HepG2 (cell line): ENCODE results near the gene ENAH. TPM values are rescaled to one million over a fixed set of nuclear protein-coding genes. Genes with fewer than 3 reads are reported as not detected.

Experiments used
- ATAC-seq: fragments of 200-7000 bp; cut with Tn5 transposase; 3 replicates; pipeline ENCODE4 v1.9.1; 2020; ENCODE audit warnings: mild to moderate bottlenecking, moderate library complexity
- BruUV-seq: library from RNA; stranded (reverse); fragments of 400-500 nt; replicated peaks from 2 replicates; lab custom pipeline; 2021; lab: Mats Ljungman, UMichigan
- CTCF ChIA-PET: fragments of 300-600 bp; formaldehyde crosslinking; extraction: SDS; loops from one replicate; lab custom pipeline; 2021; ENCODE audit warnings: low total read pairs, inconsistent platforms, low intra/inter-chr PET ratio; lab: Yijun Ruan, JAX
- POLR2A ChIA-PET: fragments of 350-600 bp; sonication (Branson Sonifier 250); formaldehyde crosslinking; loops from one replicate; lab custom pipeline; 2020; ENCODE audit warnings: antibody characterized with exemption, inconsistent platforms; lab: Yijun Ruan, JAX
- DNase-seq: peaks from one replicate; pipeline ENCODE4 v3.0.0-alpha.2; 2015; ENCODE audit warnings: low spot score
- FAIRE-seq: peaks from 3 replicates; lab custom pipeline; 2011; peaks lifted over from hg19 to GRCh38; lab: Jason Lieb, UNC
- H2AFZ ChIP-seq: one replicate; pipeline ENCODE4 v1.6.1; 2011; ENCODE audit warnings: low read length, inconsistent platforms
- H3K27ac ChIP-seq: fragments of 300-600 bp; 3 replicates; pipeline ENCODE4 v1.8.0; 2011; ENCODE audit warnings: mixed run types, mild to moderate bottlenecking, mixed read lengths, low read length, inconsistent platforms; ENCODE audit not compliant: insufficient read depth; ENCODE audit errors: extremely low read length
- H3K27me3 ChIP-seq, 2 experiments: fragments of 200-600 bp in 1 of 2; 2 replicates in 1 of 2; 3 replicates in 1 of 2; pipeline versions ENCODE4 v1.6.0 to v1.8.0; 2011; ENCODE audit warnings: low read length in 2 of 2, mild to moderate bottlenecking in 2 of 2, moderate library complexity in 2 of 2, inconsistent platforms in 1 of 2; ENCODE audit not compliant: insufficient read depth in 2 of 2, control insufficient read depth in 1 of 2
- H3K36me3 ChIP-seq, 2 experiments: fragments of 200-600 bp in 1 of 2; replicated peaks in 1 of 2; 2 replicates in 1 of 2; 3 replicates in 1 of 2; pipeline versions ENCODE4 v1.5.1 to v1.8.0; 2011; ENCODE audit warnings: low read length in 2 of 2, inconsistent platforms in 1 of 2; ENCODE audit not compliant: insufficient read depth in 2 of 2, control insufficient read depth in 1 of 2
- H3K4me1 ChIP-seq: 2 replicates; pipeline ENCODE4 v1.5.1; 2012; ENCODE audit warnings: low read length, inconsistent platforms; ENCODE audit not compliant: insufficient read depth
- H3K4me2 ChIP-seq: 2 replicates; pipeline ENCODE4 v1.6.0; 2011; ENCODE audit warnings: low read depth, low read length, inconsistent platforms
- H3K4me3 ChIP-seq, 3 experiments: fragments of 200-600 bp in 1 of 3; sonication (generic), shearing (Covaris generic) in 1 of 3; replicated peaks in 1 of 3; 2 replicates each; pipeline ENCODE4 v1.5.1; 2011 to 2016; ENCODE audit warnings: low read length in 3 of 3, inconsistent platforms in 2 of 3, low read depth in 2 of 3, mild to moderate bottlenecking in 2 of 3, control low read depth in 1 of 3, mixed read lengths in 1 of 3; ENCODE audit not compliant: insufficient read depth in 1 of 3
- H3K79me2 ChIP-seq: one replicate; pipeline ENCODE4 v1.6.1; 2011; ENCODE audit warnings: low read length, inconsistent platforms; ENCODE audit not compliant: insufficient read depth
- H3K9ac ChIP-seq: 2 replicates; pipeline ENCODE4 v1.6.0; 2011; ENCODE audit warnings: mild to moderate bottlenecking, low read depth, low read length, inconsistent platforms; ENCODE audit not compliant: insufficient read depth
- H3K9me3 ChIP-seq: 2 replicates; pipeline ENCODE4 v1.5.1; 2012; ENCODE audit warnings: mild to moderate bottlenecking, low read length
- H4K20me1 ChIP-seq: 2 replicates; pipeline ENCODE4 v1.6.0; 2011; ENCODE audit warnings: inconsistent platforms, mild to moderate bottlenecking, low read length, moderate library complexity; ENCODE audit not compliant: insufficient read depth
- BRCA1 ChIP-seq: sonication (generic); formaldehyde crosslinking; IDR thresholded peaks from 2 replicates; pipeline ENCODE4 v1.4.0; 2020; ENCODE audit warnings: missing genetic modification reagents
- KDM1A ChIP-seq: IDR thresholded peaks from 2 replicates; pipeline ENCODE4 v1.6.1; 2016; ENCODE audit warnings: missing compliant biosample characterization
- KLF6 ChIP-seq: IDR thresholded peaks from 2 replicates; pipeline ENCODE4 v1.8.0; 2016; ENCODE audit warnings: missing biosample characterization, missing genetic modification reagents
- MYPOP ChIP-seq: sonication (generic); formaldehyde crosslinking; IDR thresholded peaks from 2 replicates; pipeline ENCODE4 v1.8.1; 2023; ENCODE audit warnings: mild to moderate bottlenecking, moderate library complexity, missing genetic modification reagents
- SRSF9 ChIP-seq: fragments of 200-400 bp; formaldehyde crosslinking; IDR thresholded peaks from 2 replicates; pipeline ENCODE4 v1.6.1; 2018; ENCODE audit warnings: borderline replicate concordance, mild to moderate bottlenecking, low read depth, low read length; ENCODE audit not compliant: insufficient read depth, poor library complexity, severe bottlenecking
- ZBTB1 ChIP-seq: sonication (generic); formaldehyde crosslinking; IDR thresholded peaks from 2 replicates; pipeline ENCODE4 v1.4.0; 2020; ENCODE audit warnings: missing genetic modification reagents, borderline replicate concordance
- ZNF326 ChIP-seq: sonication (generic); formaldehyde crosslinking; IDR thresholded peaks from 2 replicates; pipeline ENCODE4 v1.4.0; 2020; ENCODE audit warnings: missing genetic modification reagents, borderline replicate concordance
- ZNF354B ChIP-seq: sonication (generic); formaldehyde crosslinking; IDR thresholded peaks from 2 replicates; pipeline ENCODE4 v1.8.0; 2022; ENCODE audit warnings: mild to moderate bottlenecking, missing genetic modification reagents
- ZNF382 ChIP-seq: sonication (generic); formaldehyde crosslinking; IDR thresholded peaks from 2 replicates; pipeline ENCODE4 v1.5.0; 2020; ENCODE audit warnings: missing genetic modification reagents, mild to moderate bottlenecking, borderline replicate concordance
- ZNF530 ChIP-seq: sonication (generic); formaldehyde crosslinking; IDR thresholded peaks from 2 replicates; pipeline ENCODE4 v1.5.0; 2020; ENCODE audit warnings: low read depth, mild to moderate bottlenecking, missing genetic modification reagents
- ZNF7 ChIP-seq: IDR thresholded peaks from 2 replicates; pipeline ENCODE4 v1.6.1; 2016; ENCODE audit warnings: missing biosample characterization, missing genetic modification reagents
- ZNF792 ChIP-seq: IDR thresholded peaks from 2 replicates; pipeline ENCODE4 v1.6.1; 2016
- WGBS: methylation state at CpG from one replicate; pipeline ENCODE4 v1.1.6; 2017; ENCODE audit warnings: low lambda C conversion rate; 5-methylcytosine and 5-hydroxymethylcytosine counted together
- in situ Hi-C: cut with HindIII; loops from 2 replicates; pipeline ENCODE4 v1.10.0; 2017; ENCODE audit warnings: low pct_unique_long_range_greater_than_20kb; ENCODE audit not compliant: extremely low pct_ligation_motif_present
- intact Hi-C: fragments of 100-400 bp; cut with micrococcal nuclease; formaldehyde crosslinking; loops from one replicate; pipeline ENCODE4 v1.10.0; 2022; ENCODE audit not compliant: unreplicated experiment
- polyA plus RNA-seq, 8 experiments: library from polyadenylated mRNA; depleted of rRNA in 3 of 8; stranded (reverse) in 7 of 8; unstranded in 1 of 8; fragments of >200 nt; fragmentation: Illumina TruSeq in 4 of 8; extraction: Trizol in 4 of 8; gene quantifications; 2 replicates each; pipeline versions ENCODE4 v1.2.1 to v1.2.3, GENCODE V29; 2011 to 2016; ENCODE audit warnings: low read depth in 4 of 8, missing spikeins in 1 of 8, mixed read lengths in 1 of 8; ENCODE audit not compliant: insufficient read depth in 1 of 8
- total RNA-seq, 5 experiments: library from RNA; depleted of rRNA; stranded (reverse); fragments of >200 nt; fragmentation: Illumina TruSeq; extraction: Trizol; gene quantifications; 2 replicates each; pipeline ENCODE4 v1.2.3, GENCODE V29; 2016; ENCODE audit warnings: low read depth in 1 of 5
- TF ChIP-seq, protein P1 (sequence below): sonication (generic); formaldehyde crosslinking; IDR thresholded peaks from 2 replicates; pipeline ENCODE4 v1.4.0; 2020; ENCODE audit warnings: missing genetic modification reagents

The ENAH gene
- total and polyA plus RNA-seq, 2 of the 13 experiments (the other 11 are each of a cell fraction or from before 2014, with no cell fraction given): 22.1 to 58.3 TPM

- Histone ChIP-seq H3K27ac (no peak overlapping the region), H3K9me3 (no peaks in the 10 kb centered on the region), H2AFZ (no peak overlapping the region), H4K20me1 (no peaks in the 10 kb centered on the region; the same call in 1 of the 2 replicates), H3K4me3 (no peak overlapping the region), H3K79me2 (peaks cover 88% of the 10 kb centered on the region), H3K36me3 (peaks cover 1 to 9% of the 10 kb centered on the region in 2 experiments; a peak in 1 of 5 replicates), H3K4me1 (peaks cover 43% of the 10 kb centered on the region), H3K27me3 (no peaks in the 10 kb centered on the region), H3K4me2 (no peak overlapping the region), H3K9ac (no peak overlapping the region)
- DNase-seq (no peak), FAIRE-seq (no peak), ATAC-seq (no peak)
- in situ Hi-C loops: no loop called here
- TSS peak; percentile 2 for BruUV-seq
- ChIA-PET CTCF (no interaction called here), POLR2A (no interaction called here)
- 95% methylated on average over 6 of the region's 6 CpGs for WGBS
- TF ChIP-seq ZNF530 (CRISPR knock-in tag) (no peak), ZNF7 (CRISPR knock-in tag) (no peak), ZNF326 (CRISPR knock-in tag) (no peak), ZBTB1 (CRISPR knock-in tag) (no peak)
- intact Hi-C loops: loop anchor here (10.0 kb wide), 1 partner anchor 51 kb away; no protein-coding TSS in a partner anchor
These were observed 7.6 kb downstream of the ENAH start for GRCh38 chr1:225645194-225645895.

- Histone ChIP-seq H3K4me2 (no peak overlapping the region), H3K4me1 (peaks cover 43% of the 10 kb centered on the region), H3K27me3 (no peaks in the 10 kb centered on the region), H3K36me3 (peaks cover 1 to 9% of the 10 kb centered on the region in 2 experiments; a peak in 1 of 5 replicates), H4K20me1 (no peaks in the 10 kb centered on the region; the same call in 1 of the 2 replicates), H3K9ac (no peak overlapping the region), H3K79me2 (peaks cover 88% of the 10 kb centered on the region), H3K27ac (no peak overlapping the region), H3K9me3 (no peaks in the 10 kb centered on the region), H2AFZ (no peak overlapping the region), H3K4me3 (no peak overlapping the region)
- no peak for FAIRE-seq
- 100% methylated on average over 1 of the region's 1 CpG for WGBS
- in situ Hi-C loops: no loop called here
- intact Hi-C loops: loop anchor here (10.0 kb wide), 1 partner anchor 50 kb away; no protein-coding TSS in a partner anchor
- no peak for DNase-seq
- CTCF ChIA-PET: no interaction called here
- no peak for ATAC-seq
- TF ChIP-seq ZNF354B (CRISPR knock-in tag) (no peak), KDM1A (CRISPR knock-in tag) (no peak), ZNF792 (no peak), SRSF9 (no peak), BRCA1 (CRISPR knock-in tag) (no peak), ZNF382 (no peak), MYPOP (CRISPR knock-in tag) (no peak), KLF6 (CRISPR knock-in tag) (no peak)
- TF ChIP-seq, protein P1, sequence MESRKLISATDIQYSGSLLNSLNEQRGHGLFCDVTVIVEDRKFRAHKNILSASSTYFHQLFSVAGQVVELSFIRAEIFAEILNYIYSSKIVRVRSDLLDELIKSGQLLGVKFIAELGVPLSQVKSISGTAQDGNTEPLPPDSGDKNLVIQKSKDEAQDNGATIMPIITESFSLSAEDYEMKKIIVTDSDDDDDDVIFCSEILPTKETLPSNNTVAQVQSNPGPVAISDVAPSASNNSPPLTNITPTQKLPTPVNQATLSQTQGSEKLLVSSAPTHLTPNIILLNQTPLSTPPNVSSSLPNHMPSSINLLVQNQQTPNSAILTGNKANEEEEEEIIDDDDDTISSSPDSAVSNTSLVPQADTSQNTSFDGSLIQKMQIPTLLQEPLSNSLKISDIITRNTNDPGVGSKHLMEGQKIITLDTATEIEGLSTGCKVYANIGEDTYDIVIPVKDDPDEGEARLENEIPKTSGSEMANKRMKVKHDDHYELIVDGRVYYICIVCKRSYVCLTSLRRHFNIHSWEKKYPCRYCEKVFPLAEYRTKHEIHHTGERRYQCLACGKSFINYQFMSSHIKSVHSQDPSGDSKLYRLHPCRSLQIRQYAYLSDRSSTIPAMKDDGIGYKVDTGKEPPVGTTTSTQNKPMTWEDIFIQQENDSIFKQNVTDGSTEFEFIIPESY (CRISPR knock-in tag): no peak
- POLR2A ChIA-PET: no interaction called here
- no TSS peak for BruUV-seq
These were observed 8.3 kb downstream of the ENAH start for GRCh38 chr1:225644666-225645065.
